Spleen (tissue), 7 donors: ENCODE results near the gene PBX1.

Experiments
- CTCF ChIP-seq, 11 experiments: fragments of 200-600 bp in 7 of 11; fragments of 450-650 bp in 4 of 11; sonication (generic) in 4 of 11; IDR thresholded peaks in 8 of 11; conservative IDR thresholded peaks in 3 of 11; 1 replicate in 7 of 11; 2 replicates in 4 of 11; pipeline versions ENCODE4 v1.4.0 to v1.8.0; 2016 to 2021; ENCODE audit warnings: antibody characterized with exemption in 11 of 11, inconsistent platforms in 4 of 11, mild to moderate bottlenecking in 1 of 11
- POLR2A ChIP-seq, 3 donors: fragments of 450-650 bp; IDR thresholded peaks; one replicate each; pipeline ENCODE4 v1.5.1; 2017; ENCODE audit warnings: antibody characterized with exemption in 3 of 3, mild to moderate bottlenecking in 1 of 3
- POLR2AphosphoS5 ChIP-seq, 3 donors: sonication (generic); formaldehyde crosslinking; IDR thresholded peaks; one replicate each; pipeline ENCODE4 v1.5.1; 2017; ENCODE audit warnings: antibody characterized with exemption in 3 of 3
- donor health status: DM: no; HTN: no; CAD: no; lungs with moderate emphysema.
- donor health status: DM: no; HTN: no; CAD: no.
- donor health status: DM: no; HTN: no; CAD: no.

GRCh38 chr1:164647211-164647610 is 88.2 kb downstream of the PBX1 start:
- TF ChIP-seq CTCF (IDR thresholded peaks at IDR 0.05 in 8 of 11, conservative IDR thresholded peaks at IDR 0.05 in 3 of 11): no peak
- no peak for TF ChIP-seq POLR2AphosphoS5 (IDR thresholded peaks at IDR 0.05)
- TF ChIP-seq POLR2A (IDR thresholded peaks at IDR 0.05): no peak
